COR-L47 (cell line): ENCODE data around the gene MYF6.
"Not testable (repeated sequence)": the region's sequence is repeated elsewhere in the genome, so short reads cannot be mapped to it uniquely, and the experiment has no call there.

Experiments
- DNase-seq: peaks from one replicate; lab custom pipeline; 2025; lab: John Stamatoyannopoulos, UW

The MYF6 gene

DNA sequence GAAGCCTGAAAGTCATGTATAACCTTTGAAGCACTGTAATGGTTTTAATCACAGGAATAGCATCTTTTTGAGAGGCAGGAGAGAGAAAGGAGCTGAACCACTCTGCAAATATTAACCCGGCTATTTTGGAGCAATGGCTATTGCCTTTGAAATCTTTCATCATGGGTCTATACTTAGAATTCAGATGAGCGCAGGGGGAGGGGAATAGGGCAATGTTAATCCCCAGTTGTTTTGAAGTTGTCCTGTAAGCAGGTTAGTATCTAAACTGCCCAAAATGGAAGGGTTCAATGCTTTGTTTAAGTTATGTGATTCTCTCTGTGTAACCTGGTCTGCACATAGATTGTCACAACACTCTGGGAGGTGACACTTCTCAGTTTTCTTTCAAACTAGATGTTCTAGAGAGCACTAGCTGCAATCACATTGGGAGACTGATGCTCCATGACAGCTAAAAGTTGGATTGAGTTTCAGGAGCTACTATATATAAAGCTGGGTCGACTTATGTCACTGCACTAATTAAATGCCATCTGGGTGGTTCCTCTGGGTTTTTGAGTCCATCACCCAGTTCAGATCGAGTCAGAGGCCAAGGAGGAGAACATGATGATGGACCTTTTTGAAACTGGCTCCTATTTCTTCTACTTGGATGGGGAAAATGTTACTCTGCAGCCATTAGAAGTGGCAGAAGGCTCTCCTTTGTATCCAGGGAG lies at the start of gene MYF6:
Gene MYF6 (plus strand): TSS at position 509 of the 704 bp plus-strand sequence. CDS start 86 bp downstream, at position 595.
- no peak for DNase-seq

DNA sequence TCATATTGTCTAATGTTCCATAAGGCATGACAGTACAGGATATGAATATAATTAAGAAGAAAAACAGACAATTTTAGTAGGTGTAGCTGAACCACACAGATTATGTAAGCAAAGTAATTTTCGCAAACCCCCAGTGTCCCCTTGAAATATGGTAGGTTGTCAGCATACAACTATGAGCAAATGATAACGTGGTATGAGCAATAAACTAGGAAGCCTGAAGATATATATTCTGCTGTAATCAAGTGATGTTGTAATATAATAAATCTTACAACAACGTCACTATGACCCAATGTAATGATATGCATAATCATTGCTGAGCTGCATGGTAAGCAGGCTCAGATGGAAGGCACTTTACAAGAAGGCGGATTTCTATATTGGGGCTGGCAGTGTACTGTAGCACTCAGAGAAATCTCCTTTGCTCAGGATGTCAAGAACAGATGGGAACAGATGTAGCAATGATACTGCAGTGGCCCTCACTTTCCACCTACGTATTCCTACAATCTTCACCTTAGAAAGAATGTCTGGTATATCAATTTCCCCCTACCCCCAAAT lies 47.8 kb upstream of the MYF6 start:
- DNase-seq, result no peak

DNA sequence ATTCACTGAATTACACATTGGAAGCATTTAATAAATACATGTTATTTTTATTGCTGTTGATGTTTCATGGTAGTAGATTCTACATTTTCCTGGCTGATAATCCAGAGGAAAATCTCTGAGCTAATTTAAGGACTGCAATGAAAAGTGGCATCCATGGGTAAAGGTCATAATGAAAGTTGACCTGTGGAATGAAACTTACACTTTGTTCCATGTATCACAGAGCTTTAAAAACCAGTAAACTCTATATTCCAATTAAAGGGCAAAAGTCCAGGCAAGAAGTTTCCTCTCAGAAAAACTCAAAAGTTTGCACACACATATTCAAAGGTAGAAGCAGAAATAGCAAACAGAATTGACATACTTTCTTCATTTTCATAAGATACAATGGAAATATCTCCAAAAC lies 44.8 kb upstream of the MYF6 start:
- DNase-seq, result no peak

DNA sequence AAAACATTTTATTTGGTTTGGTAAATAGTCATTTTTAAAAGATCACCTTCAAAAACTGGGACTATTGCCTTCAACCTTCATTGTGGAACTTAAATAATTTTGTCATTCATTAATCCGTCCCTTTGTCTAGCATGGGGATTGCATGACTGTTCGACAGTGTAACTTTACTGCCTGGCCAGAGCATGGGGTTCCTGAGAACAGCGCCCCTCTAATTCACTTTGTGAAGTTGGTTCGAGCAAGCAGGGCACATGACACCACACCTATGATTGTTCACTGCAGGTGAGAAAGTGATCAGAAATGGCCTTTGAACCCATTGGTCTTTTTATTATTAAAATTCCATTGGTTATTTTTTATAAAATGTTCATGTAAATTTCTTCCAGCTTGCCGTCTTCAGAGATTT lies 37.2 kb upstream of the MYF6 start:
- no peak for DNase-seq

DNA sequence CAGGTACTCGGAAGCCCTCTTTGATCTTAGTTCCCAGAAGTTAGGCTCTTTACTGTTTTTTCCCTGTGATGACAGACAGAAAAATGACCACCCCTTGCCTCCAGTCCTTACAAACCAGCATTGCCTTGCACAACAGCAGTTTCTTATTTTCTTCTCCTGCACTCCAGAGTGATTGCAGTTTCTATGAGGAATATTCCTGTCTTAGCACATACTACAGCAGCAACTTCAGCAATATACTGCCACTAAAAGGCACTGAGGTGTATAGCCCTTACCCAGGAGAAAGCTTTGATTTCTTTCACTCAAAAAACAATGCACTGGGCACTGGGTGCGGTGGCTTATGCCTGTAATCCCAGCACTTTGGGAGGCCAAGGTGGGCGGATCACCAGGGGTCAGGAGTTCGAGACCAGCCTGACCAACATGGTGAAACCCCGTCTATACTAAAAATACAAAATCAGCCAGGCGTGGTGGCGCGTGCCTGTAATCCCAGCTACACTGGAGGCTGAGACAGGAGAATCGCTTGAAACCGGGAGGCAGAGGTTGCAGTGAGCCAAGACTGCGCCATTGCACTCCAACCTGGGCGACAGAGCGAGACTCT lies 31.3 kb upstream of the MYF6 start:
- not testable (repeated sequence) for DNase-seq

DNA sequence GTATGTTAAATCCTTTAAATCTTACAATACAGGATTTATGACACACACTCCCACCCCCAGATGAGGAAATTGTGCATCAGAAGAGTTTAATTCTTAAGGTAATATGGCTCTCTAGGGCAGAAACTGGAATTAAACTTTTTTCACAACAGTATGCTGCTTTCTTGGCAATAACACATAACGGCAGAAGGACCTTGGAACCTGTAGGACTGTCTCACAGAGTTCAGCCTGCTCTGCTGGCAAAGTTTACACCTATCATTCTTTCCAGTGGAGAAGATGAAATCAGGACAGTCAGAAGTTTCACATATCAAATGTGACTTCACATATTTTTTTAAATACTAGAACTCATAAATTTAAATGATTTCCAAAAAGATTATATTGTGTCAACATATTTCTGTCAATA lies 30.6 kb upstream of the MYF6 start:
- DNase-seq, result no peak

DNA sequence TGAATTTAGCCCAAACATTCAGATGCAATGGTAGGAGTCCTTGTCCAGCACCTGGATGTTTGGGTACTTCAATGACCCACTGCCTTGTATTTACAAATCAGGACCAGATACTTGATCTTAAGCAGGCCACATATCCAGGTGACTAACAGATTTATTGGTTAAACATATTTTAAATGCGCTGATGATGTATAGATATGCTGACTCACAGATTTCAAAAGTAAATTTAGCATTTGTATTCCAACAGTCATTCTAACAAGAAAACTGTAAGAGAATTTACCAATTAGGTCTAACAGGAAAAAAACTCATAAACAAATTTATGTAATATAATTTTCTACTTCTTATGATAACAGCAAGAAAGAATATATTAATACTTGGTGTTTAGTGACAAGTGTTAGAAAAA lies 29.4 kb upstream of the MYF6 start:
- no peak for DNase-seq

DNA sequence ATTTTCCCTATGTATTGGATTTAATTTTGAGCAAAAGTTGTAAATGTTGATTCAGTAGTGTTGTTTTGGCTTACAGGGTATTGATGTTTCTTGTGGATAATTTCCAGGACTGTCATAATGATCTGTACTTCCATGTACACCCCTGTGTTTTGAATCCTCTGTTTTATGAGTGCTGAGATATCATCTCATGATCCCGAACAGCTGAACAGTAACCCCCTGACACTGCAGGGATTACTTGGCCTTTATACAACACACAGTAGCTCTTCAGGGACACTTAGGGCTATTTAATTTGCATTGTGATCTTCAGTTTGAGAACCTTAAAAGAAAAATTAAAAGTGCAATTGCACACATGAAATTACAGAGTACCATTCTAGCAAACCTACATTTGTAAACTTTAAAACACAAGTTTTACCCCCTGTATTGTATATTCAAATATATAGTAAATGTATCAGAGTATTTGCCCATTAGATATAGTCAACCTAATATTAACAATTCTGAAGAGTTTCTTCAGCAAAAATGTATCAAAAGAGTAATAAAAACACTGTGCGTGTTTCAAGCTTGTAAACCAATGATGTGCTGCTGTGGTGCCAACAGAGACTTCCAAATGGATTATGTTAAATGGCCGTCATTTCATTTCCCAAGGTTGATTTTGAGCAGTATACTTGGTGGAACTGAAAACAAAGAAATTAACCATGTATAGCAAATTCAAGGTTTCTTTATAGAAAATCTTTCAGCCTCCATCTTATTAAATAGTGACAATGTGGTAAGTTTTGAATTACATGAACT lies 27.9 kb upstream of the MYF6 start:
- no peak for DNase-seq

DNA sequence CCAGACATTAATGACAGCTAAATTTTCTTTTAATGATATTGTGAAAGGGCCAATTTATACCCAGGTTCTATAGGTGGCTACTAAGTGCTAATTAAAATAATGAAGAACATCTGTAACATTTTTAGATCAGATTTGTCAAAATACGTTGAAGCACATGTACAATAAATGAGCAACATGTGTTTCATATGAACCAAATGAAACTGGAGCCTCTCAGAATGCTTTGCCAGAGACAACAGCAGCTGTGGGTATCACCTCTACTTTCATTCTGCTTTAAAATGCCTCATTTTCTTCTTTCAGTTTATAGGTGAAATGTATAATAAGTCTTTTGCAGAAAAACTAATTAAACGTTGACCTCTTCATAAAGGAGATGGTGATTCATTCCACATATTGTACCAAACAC lies 26.1 kb upstream of the MYF6 start:
- no peak for DNase-seq

DNA sequence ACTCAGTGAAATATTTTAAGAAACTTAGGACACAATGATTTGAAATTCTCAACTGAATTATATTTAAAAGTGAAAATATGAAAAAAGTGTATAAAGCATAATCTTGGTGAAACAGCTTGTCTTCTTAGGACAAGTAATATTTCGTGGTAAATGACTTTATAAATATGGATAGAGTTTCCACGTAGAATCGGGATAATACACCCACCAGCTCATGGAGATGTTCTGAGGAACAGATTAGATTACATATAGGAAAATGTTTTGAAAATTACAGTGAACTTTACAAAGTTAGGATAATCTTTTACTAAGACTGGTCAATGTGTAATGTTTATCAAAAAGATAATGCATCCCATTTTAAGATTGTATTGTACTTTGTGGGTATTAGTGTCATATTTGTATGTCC lies 25.6 kb upstream of the MYF6 start:
- DNase-seq, result no peak

DNA sequence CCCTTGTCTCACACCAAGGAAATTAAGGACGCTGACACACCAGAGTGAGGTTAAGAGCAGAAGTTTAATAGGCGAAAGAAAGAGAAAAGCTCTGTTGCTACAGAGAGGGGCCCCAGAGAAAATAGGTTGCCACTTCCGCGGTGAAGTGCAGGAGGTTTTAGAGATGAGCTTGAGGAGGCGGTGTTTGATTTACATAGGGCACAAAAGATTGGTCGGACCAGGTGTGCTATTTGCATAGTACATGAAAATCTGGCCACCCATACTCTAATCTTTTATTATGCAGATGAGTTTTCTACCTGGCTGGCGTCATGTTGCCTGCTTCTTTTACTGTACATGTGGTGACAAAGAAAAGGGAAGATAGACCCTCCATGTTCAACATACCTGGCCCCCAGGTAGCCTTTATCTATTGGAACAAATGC lies 23.3 kb upstream of the MYF6 start:
- no peak for DNase-seq

DNA sequence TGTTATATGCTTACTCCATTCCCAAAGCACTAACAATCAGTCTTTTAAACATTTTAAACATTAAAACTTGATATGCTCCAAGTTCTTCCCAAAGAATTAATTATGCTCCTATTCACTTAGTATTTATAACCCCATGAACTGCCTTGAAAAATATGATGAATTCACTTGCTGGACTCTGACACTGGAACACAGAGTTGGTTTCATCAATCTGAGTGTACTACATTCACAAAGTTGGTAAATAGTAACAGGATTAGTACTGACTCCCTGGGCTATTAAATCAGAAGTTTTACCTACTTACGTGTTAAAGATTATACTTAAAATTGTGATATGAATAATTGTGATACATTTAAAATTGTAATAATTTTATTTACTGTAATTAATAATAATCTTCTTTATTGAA lies 17.3 kb upstream of the MYF6 start:
- DNase-seq, result no peak

DNA sequence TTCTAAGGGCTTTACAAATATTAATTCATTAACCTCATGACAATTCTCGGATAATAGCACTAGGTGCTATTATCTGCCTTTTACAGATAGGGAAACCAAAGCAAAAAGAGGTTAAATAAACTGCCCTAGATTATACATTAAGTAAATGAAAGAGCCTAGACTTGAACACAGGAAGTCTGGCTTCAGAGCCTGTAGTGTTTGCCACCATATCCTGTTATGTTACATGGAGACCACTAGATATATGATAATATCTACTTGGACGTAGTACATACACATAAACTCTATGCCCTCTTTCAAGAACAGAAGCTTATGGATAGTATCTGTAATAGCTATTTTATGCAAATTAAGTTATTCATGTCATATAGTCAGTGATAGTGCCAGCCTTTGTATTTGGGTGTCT lies 16.9 kb upstream of the MYF6 start:
- no peak for DNase-seq

DNA sequence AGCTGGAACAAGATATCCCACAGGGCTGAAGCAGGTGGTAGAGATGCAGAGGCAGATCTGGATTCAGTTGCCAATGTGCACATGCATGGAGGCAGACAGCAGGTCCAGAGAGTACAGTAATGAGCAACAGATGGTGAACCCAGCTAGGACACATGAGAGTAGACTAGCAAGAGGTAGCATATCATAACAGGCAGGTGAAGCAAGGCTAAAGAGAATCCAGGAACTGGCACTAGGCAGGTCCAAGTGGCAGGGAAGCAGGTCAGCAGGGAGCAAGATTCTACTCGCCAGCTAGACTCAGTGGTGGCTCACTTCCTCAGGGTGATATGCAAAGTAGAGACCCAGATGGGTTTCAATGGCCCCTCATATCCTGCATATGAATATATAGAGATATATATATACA lies 15.3 kb upstream of the MYF6 start:
- no peak for DNase-seq

DNA sequence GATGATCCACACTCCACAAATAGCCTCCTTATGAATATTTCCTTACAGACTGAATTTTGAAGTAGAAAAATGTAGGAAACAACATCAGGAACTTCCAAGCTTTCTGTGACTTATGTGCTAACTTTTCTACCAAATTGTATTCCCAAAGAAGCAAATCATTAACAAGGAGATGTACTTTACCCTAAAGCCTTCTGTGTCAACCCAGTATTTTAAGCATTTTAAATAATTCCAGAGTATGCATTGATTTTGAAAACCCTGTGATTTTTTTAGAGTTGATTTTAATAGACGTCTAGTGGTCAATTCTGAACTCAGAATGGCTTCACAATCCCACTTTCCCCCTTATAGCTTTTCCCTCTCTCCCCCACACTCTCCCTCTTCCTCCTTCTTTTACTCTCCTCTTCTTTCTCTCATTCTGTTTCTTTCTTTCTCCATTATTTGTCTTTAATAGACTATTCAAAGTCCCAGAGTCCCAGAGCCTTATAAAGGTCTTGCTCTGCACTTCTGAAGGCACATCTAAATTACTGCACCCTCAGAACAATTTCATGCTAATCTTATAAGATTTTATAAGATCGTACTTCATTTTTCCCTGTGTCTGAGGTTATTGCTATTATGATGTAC lies 10.1 kb upstream of the MYF6 start:
- no peak for DNase-seq

DNA sequence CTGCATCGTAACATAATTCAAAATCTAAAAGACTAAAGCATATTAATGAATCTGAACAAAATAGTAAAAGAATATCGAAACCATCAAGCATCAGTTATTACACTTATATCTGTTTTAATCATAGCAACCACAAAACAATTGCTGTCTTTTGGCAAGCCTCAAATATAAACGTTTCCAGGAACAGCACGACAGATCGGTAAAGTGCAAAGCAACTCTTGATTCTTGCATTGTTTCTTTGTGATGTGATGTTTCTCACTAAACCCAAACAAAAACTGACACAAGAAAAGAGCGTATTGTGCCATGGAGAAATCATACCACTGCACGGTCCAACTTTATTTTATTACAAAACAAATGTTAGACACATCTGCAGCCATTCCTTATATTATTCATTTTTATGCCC lies 9.2 kb upstream of the MYF6 start:
- no peak for DNase-seq

DNA sequence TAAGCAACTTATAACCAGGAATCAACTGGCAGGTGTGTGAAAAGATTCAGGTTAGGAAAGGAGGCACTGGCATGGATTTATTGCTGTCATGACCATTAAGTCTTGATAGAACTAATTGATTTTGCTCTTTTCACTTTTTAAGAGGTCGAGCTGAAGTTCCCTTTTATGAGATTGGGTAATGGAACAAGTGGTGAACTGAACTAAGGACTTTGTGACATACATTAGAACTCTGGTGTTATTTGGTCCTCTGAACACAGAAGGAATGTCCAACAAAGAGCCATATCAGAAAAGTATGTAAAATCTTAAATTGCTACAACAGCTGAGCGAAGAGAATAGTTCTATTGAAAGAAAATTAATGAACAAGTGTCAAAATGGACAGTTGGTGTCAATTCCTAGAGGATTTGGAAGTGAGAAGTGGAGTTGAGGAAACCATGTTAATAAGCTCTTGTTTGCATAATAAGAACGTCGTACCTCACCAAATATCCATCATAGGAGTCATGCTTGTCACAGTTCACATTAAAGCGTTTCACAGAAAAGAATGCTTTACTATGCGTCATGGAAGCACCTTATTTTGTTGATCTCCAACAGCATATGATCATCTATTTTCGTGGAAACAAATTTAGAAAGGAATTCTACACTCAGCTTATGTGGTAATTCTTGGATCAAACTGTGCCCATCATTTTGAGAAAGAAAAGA lies 8.4 kb upstream of the MYF6 start:
- no peak for DNase-seq

DNA sequence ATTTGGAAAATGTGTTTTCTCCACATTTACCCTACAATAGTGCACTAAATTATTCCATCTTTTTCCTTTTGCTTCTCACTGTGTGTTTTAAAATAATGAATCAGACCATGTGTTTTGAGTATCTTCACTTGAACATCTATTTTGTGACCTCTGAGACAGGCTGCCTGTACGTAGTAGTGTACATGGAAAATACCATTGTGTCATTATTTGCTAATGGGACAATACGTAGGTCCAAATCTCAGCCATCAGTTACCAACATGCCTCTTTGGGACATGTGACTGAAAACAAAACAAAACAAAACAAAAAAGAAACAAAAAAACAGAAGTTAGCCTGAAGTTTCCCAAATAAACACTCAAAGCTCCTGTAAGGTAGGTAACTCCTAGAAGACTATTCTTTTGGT lies 7.1 kb upstream of the MYF6 start:
- DNase-seq, result no peak

DNA sequence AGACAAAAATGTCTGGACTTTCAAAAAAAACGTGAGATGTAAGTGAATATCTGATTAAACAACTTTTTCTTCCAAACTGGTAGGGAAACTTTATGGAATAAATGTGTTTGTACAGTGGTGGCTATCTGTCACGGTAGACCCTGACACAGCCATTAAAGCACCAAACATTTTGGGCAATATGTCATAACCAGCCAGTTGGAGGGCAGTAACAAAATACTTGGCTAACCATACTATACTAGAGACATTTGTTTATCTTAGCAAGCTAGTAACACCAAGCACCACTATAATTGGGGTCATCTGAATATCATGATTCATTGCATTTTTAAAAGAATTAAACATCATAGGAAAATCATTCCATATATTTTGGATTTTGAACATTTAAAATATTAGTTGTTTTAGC lies 6.0 kb upstream of the MYF6 start:
- no peak for DNase-seq

DNA sequence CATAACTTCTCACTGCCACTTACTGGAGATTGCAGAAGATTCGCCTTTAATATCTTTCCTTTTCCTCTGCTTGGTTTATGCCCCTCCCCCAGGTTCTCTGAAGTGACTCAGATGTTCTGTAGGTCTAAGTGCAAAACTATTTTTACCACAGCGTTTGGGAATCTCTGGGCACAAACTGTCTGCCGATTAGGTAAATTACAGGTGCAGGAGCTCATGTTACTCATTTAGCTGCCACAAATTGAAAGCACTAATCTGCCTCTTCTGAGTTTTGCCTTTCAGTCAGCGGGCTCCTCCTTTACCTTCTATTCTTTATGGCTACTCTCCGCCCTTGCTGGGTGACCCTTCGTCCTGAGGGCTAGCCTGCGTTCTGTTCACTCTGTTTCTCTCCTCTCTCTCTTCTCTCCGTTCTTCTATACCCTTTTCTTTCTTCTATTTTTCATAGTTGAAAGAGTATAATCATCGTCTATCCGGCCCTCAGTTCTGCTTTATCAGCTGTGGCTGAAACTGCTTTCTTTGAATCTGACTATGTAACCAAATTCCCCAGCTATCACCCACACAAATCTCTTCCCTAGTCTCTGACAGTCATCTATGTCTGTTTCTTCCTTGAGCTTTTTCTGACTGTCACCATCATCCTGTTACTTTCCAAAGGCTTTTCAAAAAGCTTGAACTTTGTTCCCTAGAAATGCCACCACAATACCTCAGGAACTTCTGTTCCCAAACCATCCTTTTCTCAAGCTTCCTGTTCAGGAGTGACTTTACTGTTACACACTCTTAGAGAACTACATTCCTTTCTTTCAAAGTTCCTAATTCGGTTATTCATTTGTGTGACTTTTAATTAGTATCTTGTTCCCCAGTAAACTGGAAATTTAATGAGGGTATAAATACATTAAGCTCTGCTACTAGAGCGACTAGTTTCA lies 4.3 kb upstream of the MYF6 start:
- peak; percentile 47 for DNase-seq

DNA sequence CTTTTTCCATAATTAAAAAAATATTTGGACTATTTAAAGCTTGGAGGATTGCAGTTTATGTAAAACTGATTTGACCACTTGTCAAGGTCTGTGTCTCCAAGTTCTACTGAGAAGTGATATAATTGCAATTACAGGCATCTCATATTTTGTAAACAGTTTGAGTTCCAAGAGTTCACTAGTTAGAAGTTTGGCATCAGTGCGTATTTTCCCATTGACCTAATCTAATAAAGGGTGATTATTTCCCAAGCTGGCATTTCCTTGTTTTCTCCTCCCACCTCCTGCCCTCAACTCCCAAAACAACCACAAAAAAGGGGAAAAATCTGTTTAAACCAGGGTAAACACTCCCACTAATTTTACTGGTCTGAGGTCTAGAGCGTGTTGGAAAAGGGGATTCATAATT lies 3.0 kb upstream of the MYF6 start:
- no peak for DNase-seq
